ENCODE data around the gene IFNL1. TPM values are rescaled to one million over a fixed set of nuclear protein-coding genes. Genes with fewer than 3 reads are reported as not detected.

IFNL1 gene
- total RNA-seq, 1 experiment from 2014 or later = not detected

DNA sequence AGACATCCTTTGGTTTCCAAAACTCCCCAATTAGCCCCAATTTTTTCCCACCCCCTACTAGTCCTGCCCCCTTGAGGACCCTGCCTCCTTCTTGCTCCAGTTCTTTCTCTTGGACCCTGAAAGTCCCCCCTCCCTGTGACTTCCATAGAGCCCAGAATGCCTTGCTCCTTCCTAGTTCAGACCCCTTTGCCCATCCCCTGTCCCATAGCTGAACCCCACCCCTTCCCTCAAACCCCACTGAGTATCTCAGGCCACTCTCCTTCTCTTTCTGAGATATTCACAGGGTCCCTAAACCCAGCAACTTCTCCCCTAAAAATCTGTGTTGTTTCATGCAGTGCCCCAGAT is 25.6 kb downstream of the IFNL1 start (continued):
- TF ChIP-seq ARID4B (CRISPR knock-in tag; IDR thresholded peaks at IDR 0.05; ENCODE audit: borderline replicate concordance) = no peak

GRCh38 chr19:39324242-39324842 is 28.1 kb downstream of the IFNL1 start:
- Mint-ChIP-seq H3K4me3 (no peak overlapping the region), H3K9me3 (0 out of 2 replicates have a peak, but pooled peaks cover 3% of the 10 kb centered on the region), H3K4me1 (peaks cover 22% of the 10 kb centered on the region), H3K27ac (no peak overlapping the region), H3K27me3 (ENCODE audit: low read depth) (peaks cover 44% of the 10 kb centered on the region), H3K36me3 (no peaks in the 10 kb centered on the region)
- ChIA-PET POLR2A (no interaction called here), CTCF (no interaction called here)
- no peak for DNase-seq (ENCODE audit: low spot score)
- no peak for ATAC-seq
- TF ChIP-seq ZMAT4 (CRISPR knock-in tag; IDR thresholded peaks at IDR 0.05) (no peak), HMGXB4 (CRISPR knock-in tag; IDR thresholded peaks at IDR 0.05) (no peak), ETV6 (CRISPR knock-in tag; IDR thresholded peaks at IDR 0.05) (no peak), RELA (CRISPR knock-in tag; IDR thresholded peaks at IDR 0.05; ENCODE audit: borderline replicate concordance) (no peak), ATF6 (CRISPR knock-in tag; IDR thresholded peaks at IDR 0.05) (no peak), SMAD3 (CRISPR knock-in tag; IDR thresholded peaks at IDR 0.05; ENCODE audit: borderline replicate concordance) (no peak), ZNF671 (CRISPR knock-in tag; IDR thresholded peaks at IDR 0.05) (no peak), KAT7 (CRISPR knock-in tag; IDR thresholded peaks at IDR 0.05; ENCODE audit: borderline replicate concordance) (no peak), USF1 (CRISPR knock-in tag; IDR thresholded peaks at IDR 0.05) (no peak), GABPB1 (CRISPR knock-in tag; IDR thresholded peaks at IDR 0.05) (no peak)
- TF ChIP-seq, protein P1, sequence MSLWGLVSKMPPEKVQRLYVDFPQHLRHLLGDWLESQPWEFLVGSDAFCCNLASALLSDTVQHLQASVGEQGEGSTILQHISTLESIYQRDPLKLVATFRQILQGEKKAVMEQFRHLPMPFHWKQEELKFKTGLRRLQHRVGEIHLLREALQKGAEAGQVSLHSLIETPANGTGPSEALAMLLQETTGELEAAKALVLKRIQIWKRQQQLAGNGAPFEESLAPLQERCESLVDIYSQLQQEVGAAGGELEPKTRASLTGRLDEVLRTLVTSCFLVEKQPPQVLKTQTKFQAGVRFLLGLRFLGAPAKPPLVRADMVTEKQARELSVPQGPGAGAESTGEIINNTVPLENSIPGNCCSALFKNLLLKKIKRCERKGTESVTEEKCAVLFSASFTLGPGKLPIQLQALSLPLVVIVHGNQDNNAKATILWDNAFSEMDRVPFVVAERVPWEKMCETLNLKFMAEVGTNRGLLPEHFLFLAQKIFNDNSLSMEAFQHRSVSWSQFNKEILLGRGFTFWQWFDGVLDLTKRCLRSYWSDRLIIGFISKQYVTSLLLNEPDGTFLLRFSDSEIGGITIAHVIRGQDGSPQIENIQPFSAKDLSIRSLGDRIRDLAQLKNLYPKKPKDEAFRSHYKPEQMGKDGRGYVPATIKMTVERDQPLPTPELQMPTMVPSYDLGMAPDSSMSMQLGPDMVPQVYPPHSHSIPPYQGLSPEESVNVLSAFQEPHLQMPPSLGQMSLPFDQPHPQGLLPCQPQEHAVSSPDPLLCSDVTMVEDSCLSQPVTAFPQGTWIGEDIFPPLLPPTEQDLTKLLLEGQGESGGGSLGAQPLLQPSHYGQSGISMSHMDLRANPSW (CRISPR knock-in tag; conservative IDR thresholded peaks at IDR 0.05; ENCODE audit: low read depth) = no peak
- TF ChIP-seq, protein P2, sequence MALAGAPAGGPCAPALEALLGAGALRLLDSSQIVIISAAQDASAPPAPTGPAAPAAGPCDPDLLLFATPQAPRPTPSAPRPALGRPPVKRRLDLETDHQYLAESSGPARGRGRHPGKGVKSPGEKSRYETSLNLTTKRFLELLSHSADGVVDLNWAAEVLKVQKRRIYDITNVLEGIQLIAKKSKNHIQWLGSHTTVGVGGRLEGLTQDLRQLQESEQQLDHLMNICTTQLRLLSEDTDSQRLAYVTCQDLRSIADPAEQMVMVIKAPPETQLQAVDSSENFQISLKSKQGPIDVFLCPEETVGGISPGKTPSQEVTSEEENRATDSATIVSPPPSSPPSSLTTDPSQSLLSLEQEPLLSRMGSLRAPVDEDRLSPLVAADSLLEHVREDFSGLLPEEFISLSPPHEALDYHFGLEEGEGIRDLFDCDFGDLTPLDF (CRISPR knock-in tag; IDR thresholded peaks at IDR 0.05) = no peak
- TF ChIP-seq, protein P3, sequence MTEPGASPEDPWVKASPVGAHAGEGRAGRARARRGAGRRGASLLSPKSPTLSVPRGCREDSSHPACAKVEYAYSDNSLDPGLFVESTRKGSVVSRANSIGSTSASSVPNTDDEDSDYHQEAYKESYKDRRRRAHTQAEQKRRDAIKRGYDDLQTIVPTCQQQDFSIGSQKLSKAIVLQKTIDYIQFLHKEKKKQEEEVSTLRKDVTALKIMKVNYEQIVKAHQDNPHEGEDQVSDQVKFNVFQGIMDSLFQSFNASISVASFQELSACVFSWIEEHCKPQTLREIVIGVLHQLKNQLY (CRISPR knock-in tag; IDR thresholded peaks at IDR 0.05) = no peak
- TF ChIP-seq, protein P4, sequence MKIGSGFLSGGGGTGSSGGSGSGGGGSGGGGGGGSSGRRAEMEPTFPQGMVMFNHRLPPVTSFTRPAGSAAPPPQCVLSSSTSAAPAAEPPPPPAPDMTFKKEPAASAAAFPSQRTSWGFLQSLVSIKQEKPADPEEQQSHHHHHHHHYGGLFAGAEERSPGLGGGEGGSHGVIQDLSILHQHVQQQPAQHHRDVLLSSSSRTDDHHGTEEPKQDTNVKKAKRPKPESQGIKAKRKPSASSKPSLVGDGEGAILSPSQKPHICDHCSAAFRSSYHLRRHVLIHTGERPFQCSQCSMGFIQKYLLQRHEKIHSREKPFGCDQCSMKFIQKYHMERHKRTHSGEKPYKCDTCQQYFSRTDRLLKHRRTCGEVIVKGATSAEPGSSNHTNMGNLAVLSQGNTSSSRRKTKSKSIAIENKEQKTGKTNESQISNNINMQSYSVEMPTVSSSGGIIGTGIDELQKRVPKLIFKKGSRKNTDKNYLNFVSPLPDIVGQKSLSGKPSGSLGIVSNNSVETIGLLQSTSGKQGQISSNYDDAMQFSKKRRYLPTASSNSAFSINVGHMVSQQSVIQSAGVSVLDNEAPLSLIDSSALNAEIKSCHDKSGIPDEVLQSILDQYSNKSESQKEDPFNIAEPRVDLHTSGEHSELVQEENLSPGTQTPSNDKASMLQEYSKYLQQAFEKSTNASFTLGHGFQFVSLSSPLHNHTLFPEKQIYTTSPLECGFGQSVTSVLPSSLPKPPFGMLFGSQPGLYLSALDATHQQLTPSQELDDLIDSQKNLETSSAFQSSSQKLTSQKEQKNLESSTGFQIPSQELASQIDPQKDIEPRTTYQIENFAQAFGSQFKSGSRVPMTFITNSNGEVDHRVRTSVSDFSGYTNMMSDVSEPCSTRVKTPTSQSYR (CRISPR knock-in tag; IDR thresholded peaks at IDR 0.05) = no peak

Data from WTC11 (cell line).